LNCAP (cell line): ENCODE measurements around the gene ASPDH.

Experiments
- TF ChIP-seq, protein P1 (sequence below): fragments of 450-650 bp; IDR thresholded peaks from 2 replicates; pipeline ENCODE4 v1.5.1; 2017; ENCODE audit warnings: mild to moderate bottlenecking

Gene ASPDH

GRCh38 chr19:50532952-50533351 lies 19.2 kb upstream of the ASPDH start:
- TF ChIP-seq, protein P1, sequence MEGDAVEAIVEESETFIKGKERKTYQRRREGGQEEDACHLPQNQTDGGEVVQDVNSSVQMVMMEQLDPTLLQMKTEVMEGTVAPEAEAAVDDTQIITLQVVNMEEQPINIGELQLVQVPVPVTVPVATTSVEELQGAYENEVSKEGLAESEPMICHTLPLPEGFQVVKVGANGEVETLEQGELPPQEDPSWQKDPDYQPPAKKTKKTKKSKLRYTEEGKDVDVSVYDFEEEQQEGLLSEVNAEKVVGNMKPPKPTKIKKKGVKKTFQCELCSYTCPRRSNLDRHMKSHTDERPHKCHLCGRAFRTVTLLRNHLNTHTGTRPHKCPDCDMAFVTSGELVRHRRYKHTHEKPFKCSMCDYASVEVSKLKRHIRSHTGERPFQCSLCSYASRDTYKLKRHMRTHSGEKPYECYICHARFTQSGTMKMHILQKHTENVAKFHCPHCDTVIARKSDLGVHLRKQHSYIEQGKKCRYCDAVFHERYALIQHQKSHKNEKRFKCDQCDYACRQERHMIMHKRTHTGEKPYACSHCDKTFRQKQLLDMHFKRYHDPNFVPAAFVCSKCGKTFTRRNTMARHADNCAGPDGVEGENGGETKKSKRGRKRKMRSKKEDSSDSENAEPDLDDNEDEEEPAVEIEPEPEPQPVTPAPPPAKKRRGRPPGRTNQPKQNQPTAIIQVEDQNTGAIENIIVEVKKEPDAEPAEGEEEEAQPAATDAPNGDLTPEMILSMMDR = no peak

DNA sequence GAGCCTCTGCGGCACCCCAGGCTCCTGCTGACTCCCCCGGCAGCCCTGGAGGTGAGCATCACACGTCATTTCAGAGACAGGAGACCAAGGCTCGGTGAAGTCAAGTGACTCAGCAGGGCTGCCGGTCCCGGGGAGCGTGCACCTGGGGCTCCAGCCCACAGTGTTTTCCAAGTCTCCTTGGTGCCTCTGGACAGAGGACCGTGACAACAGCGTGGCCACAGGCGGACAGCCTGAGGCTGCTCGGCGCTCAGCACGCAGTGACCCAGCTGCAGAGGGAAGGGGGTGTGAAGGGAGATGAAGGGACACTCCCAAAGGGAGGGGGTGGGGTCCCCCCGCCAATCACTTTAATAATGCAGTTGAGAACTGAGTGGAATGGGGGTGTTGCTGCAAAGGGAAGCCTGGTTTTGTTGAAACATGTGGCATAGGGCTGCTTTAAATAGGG lies 17.5 kb upstream of the ASPDH start:
- TF ChIP-seq, protein P1 = no peak

- TF ChIP-seq, protein P1 = no peak
These were observed 9.2 kb upstream of the ASPDH start for GRCh38 chr19:50522881-50523280.

DNA sequence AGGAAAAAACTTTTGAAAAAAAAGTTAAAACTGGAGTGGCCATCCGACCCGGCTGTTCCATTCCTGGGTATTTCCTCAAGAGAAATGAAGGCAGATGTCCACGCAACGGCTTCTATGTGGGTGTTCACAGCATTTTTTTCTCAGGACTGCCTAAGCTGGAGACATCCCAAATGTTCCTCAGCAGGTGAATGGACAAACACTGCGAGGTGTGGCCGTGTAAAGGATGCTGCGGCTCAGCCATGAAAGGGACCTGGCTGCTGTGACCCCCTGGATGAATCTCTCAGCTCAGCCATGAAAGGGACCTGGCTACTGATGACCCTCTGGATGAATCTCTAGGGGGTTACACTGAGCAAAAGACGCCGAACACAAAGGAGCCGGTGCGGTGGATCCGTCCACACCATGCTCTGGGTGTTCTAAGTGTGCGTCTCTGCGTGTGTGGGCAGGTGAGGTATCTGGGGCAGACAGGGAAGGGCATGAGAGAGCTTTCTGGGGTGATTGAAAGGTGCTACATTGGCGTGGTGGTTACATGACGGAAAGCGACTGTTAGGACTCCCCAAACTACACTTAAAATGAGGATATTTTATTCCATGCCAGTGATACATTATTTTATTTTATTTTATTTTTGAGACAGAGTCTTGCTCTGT lies 7.2 kb upstream of the ASPDH start:
- TF ChIP-seq, protein P1 = no peak

GRCh38 chr19:50519006-50519575 lies 5.4 kb upstream of the ASPDH start:
- TF ChIP-seq, protein P1 = no peak

DNA sequence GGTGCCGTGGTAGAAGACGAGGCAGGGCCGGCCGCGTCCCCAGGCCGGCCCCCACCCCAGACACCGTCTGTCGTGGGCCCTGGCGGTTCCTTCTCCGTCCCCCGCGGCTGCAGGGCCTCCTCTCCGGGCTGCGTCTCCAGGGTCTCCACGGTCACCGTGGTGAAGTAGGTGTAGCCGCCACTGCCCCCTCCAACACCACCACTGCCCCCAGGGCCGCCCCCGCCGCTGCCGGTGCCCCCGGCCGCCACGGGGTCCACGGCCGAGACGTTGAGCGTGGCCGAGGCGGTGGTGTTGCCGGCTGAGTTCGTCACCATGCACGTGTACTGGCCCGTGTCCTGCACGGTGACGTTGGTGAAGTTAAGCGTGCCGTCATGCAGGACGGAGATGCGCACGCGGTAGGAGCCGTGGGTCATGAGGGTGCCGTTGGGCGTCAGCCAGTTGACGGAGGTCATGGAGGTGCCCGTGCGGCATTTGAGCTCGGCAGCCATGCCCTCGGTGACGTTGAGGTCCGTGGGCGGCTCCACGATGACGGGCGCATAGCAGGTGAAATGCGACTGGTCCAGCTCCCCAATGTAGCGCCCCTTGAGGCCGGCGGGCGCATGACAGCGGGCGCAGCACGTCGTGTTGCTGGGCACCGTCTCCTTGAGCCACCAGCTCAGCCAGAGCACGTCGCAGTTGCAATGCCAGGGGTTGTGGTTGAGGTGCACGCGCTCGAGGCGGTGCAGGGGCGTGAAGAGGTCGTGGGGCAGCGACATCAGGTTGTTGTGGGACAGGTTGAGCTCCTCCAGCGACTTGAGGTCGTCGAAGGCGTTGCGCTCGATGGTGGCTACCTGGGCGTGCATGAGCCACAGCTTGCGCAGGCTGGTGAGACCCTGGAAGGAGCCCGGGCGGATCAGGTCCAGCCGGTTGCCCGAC lies 4.6 kb upstream of the ASPDH start:
- TF ChIP-seq, protein P1 = peak; percentile 39; the same call in 1 of the 2 replicates

DNA sequence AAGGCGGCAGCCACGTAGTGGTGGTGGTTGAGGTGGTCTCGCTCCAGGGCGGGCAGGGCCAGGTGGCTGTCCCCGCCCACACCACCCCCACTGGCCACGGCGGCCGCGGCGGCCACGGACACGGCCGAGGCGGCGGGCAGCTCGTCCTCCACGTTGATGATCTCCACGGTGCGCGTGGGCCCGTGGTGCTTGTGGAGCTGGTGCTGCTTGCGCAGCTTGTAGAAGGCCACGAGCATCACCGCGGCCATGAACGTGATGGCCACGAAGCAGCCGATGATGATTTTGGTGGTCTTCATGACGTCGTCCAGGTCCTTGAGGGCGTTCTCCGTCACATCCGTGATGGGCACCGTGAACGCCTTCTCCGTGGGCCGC lies 4.0 kb upstream of the ASPDH start:
- TF ChIP-seq, protein P1 = no peak
